ENCODE data around the gene PLPP2.

The PLPP2 gene

GRCh38 chr19:310781-311496, 19.7 kb upstream of the PLPP2 start:
- TF ChIP-seq CTCF (IDR thresholded peaks at IDR 0.05; ENCODE audit: insufficient read depth, low read length, missing control alignments) = no peak
- DNase-seq (ENCODE audit: low read depth, low spot score) = no peak
- no peak overlapping the region for H3K4me3 ChIP-seq (ENCODE audit: low read depth, low read length)
- ChIA-PET CTCF (interaction anchor here (1.3 kb wide), 1 partner anchor 15 kb away, joined by 6 read pairs; no protein-coding TSS in a partner anchor), POLR2A (interaction anchor here (1.0 to 1.1 kb wide), 2 partner anchors 15 to 32 kb away, joined by 4 to 5 read pairs; no protein-coding TSS in a partner anchor)

- H3K4me3 ChIP-seq (ENCODE audit: low read depth, low read length) = peak overlapping the region; percentile 52
- peak; percentile 11 for TF ChIP-seq CTCF (IDR thresholded peaks at IDR 0.05; ENCODE audit: insufficient read depth, low read length, missing control alignments)
- no peak for DNase-seq (ENCODE audit: low read depth, low spot score)
- ChIA-PET CTCF (interaction anchor here (0.8 to 1.3 kb wide), 2 partner anchors 15 to 196 kb away, joined by 5 to 6 read pairs; no protein-coding TSS in a partner anchor), POLR2A (interaction anchor here (0.6 to 1.1 kb wide), 3 partner anchors 11 to 33 kb away, joined by 3 to 5 read pairs (median 4); no protein-coding TSS in a partner anchor)
These were observed 19.0 kb upstream of the PLPP2 start for GRCh38 chr19:310141-310651.

- ChIA-PET CTCF (no interaction called here), POLR2A (no interaction called here)
- TF ChIP-seq CTCF (IDR thresholded peaks at IDR 0.05; ENCODE audit: insufficient read depth, low read length, missing control alignments) = no peak
- H3K4me3 ChIP-seq (ENCODE audit: low read depth, low read length) = no peak overlapping the region
- DNase-seq (ENCODE audit: low read depth, low spot score) = no peak
These were observed 18.0 kb upstream of the PLPP2 start for GRCh38 chr19:309206-309565.

GRCh38 chr19:308471-309205, 17.4 kb upstream of the PLPP2 start:
- POLR2A ChIA-PET = no interaction called here
- H3K4me3 ChIP-seq (ENCODE audit: low read depth, low read length) = no peak overlapping the region
- TF ChIP-seq CTCF (IDR thresholded peaks at IDR 0.05; ENCODE audit: insufficient read depth, low read length, missing control alignments) = no peak
- CTCF ChIA-PET = no interaction called here
- no peak for DNase-seq (ENCODE audit: low read depth, low spot score)

- ChIA-PET CTCF (interaction anchor here (1.1 kb wide), 1 partner anchor 12 kb away, joined by 5 read pairs; no protein-coding TSS in a partner anchor), POLR2A (no interaction called here)
- H3K4me3 ChIP-seq (ENCODE audit: low read depth, low read length) = no peak overlapping the region
- DNase-seq (ENCODE audit: low read depth, low spot score) = no peak
- TF ChIP-seq CTCF (IDR thresholded peaks at IDR 0.05; ENCODE audit: insufficient read depth, low read length, missing control alignments) = no peak
These were observed 16.7 kb upstream of the PLPP2 start for GRCh38 chr19:307793-308420.

All from AG04449 (cell line).